Mesendoderm (in vitro differentiated cells): ENCODE measurements around the gene ARRB1.

Experiments
- DNase-seq: peaks from one replicate; pipeline ENCODE4 v3.0.0; 2013
- H2AK5ac ChIP-seq: 2 replicates; pipeline ENCODE4 v1.6.1; 2013; ENCODE audit warnings: low read length, inconsistent platforms
- H2BK120ac ChIP-seq: 2 replicates; pipeline ENCODE4 v1.6.1; 2013; ENCODE audit warnings: low read depth, mild to moderate bottlenecking, low read length, moderate library complexity, mixed read lengths
- H2BK15ac ChIP-seq: replicated peaks from 2 replicates; pipeline ENCODE4 v1.6.1; 2013; ENCODE audit warnings: low read depth, mild to moderate bottlenecking, moderate library complexity
- H2BK5ac ChIP-seq: 2 replicates; pipeline ENCODE4 v1.6.1; 2013; ENCODE audit warnings: low read length, inconsistent platforms
- H3K18ac ChIP-seq: 2 replicates; pipeline ENCODE4 v1.6.1; 2013; ENCODE audit warnings: mild to moderate bottlenecking, low read length, mixed read lengths
- H3K23ac ChIP-seq: one replicate; pipeline ENCODE4 v1.6.1; 2013; ENCODE audit warnings: low read length
- H3K27ac ChIP-seq: 2 replicates; pipeline ENCODE4 v1.5.1; 2013; ENCODE audit warnings: low read depth, mild to moderate bottlenecking, inconsistent platforms, low read length, moderate library complexity
- H3K27me3 ChIP-seq: 2 replicates; pipeline ENCODE4 v1.6.1; 2013; ENCODE audit warnings: low read length, control low read depth, mild to moderate bottlenecking, inconsistent platforms; ENCODE audit not compliant: insufficient read depth, poor library complexity
- H3K36me3 ChIP-seq: 2 replicates; pipeline ENCODE4 v1.6.1; 2013; ENCODE audit warnings: low read length, inconsistent platforms; ENCODE audit not compliant: control insufficient read depth, insufficient read depth
- H3K4ac ChIP-seq: one replicate; pipeline ENCODE4 v1.6.1; 2013; ENCODE audit warnings: low read depth, mild to moderate bottlenecking, low read length, moderate library complexity
- H3K4me1 ChIP-seq: 2 replicates; pipeline ENCODE4 v1.6.1; 2013; ENCODE audit warnings: low read depth, low read length, inconsistent platforms; ENCODE audit not compliant: control insufficient read depth
- H3K4me2 ChIP-seq: 2 replicates; pipeline ENCODE4 v1.6.1; 2013; ENCODE audit warnings: low read length
- H3K4me3 ChIP-seq: 2 replicates; pipeline ENCODE4 v1.5.1; 2013; ENCODE audit warnings: mild to moderate bottlenecking, low read length
- H3K56ac ChIP-seq: one replicate; pipeline ENCODE4 v1.6.1; 2013; ENCODE audit warnings: low read length
- H3K79me1 ChIP-seq: 2 replicates; pipeline ENCODE4 v1.6.1; 2013; ENCODE audit warnings: low read length, inconsistent platforms
- H3K79me2 ChIP-seq: 2 replicates; pipeline ENCODE4 v1.6.1; 2013; ENCODE audit warnings: mild to moderate bottlenecking, low read length; ENCODE audit not compliant: control insufficient read depth, insufficient read depth
- H3K9ac ChIP-seq: 2 replicates; pipeline ENCODE4 v1.6.1; 2013; ENCODE audit warnings: low read length, inconsistent platforms
- H4K5ac ChIP-seq: one replicate; pipeline ENCODE4 v1.6.1; 2013; ENCODE audit warnings: low read length
- H4K8ac ChIP-seq: one replicate; pipeline ENCODE4 v1.6.1; 2013; ENCODE audit warnings: low read depth, mild to moderate bottlenecking, control low read depth, low read length, moderate library complexity
- WGBS: extraction: QIAGEN DNeasy Blood & Tissue Kit; methylation state at CpG from one replicate; pipeline ENCODE4 v1.1.7; 2013; ENCODE audit warnings: low lambda C conversion rate, missing lambda C conversion rate; ENCODE audit not compliant: insufficient coverage; ENCODE audit errors: extremely low coverage; 5-methylcytosine and 5-hydroxymethylcytosine counted together

ARRB1 gene

DNA sequence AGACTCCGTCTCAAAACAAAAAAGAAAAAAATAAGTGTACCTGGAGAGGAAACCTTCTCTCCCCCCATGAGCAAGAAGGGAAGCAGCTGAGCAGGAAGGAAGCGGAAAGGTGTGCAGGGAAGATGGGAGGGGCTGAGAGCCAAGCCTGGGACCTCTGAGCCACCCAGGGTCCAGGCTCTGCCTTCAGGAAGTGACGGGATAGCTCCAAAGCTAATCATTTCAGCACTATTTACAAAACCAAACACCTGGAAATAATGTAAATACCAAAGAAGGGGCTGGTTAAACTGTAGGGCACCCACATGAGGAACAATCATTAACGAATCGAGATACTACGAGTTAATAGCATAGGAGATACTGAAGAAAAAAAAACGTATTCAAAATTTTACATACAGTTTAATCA is 27.9 kb downstream of the ARRB1 start:
- Histone ChIP-seq H3K9ac (no peak overlapping the region), H4K5ac (no peak overlapping the region), H2BK15ac (no peak overlapping the region), H3K79me2 (peaks cover 37% of the 10 kb centered on the region), H3K36me3 (no peaks in the 10 kb centered on the region), H2BK120ac (no peak overlapping the region), H3K23ac (no peak overlapping the region), H2BK5ac (no peak overlapping the region), H3K79me1 (peaks cover 21% of the 10 kb centered on the region), H3K27ac (no peak overlapping the region), H3K4me3 (no peak overlapping the region), H3K56ac (peak overlapping the region; percentile 63), H4K8ac (no peak overlapping the region), H3K27me3 (no peaks in the 10 kb centered on the region), H3K4ac (no peak overlapping the region), H2AK5ac (no peak overlapping the region), H3K18ac (no peak overlapping the region), H3K4me1 (peaks cover 14% of the 10 kb centered on the region), H3K4me2 (no peak overlapping the region)
- WGBS, result no CpG with 5 or more reads among the region's 7 CpGs
- DNase-seq, result peak; percentile 31

DNA sequence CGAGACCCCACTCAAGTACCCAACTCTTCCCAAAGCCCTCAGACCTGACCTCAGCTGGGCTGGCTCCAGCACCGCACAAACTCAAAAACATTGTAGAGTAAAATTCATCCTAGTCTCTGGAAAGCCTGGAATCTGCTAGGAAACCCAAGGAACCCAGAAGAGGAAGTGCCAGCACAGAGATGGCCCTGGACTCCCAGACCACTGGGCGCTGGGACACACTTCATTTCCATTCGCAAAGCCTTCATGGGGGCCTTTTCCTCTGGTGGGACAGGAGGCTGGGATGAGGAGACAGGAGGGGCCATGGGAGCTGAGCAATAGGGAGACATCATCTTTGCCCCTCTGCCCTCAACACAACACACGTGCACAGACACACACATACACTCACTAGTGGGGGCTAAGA is 30.8 kb downstream of the ARRB1 start:
- WGBS, result no CpG with 5 or more reads among the region's 5 CpGs
- Histone ChIP-seq H3K4me1 (peaks cover 18% of the 10 kb centered on the region), H2BK15ac (no peak overlapping the region), H3K18ac (peak overlapping the region; percentile 6), H3K4ac (no peak overlapping the region), H3K4me2 (no peak overlapping the region), H4K5ac (no peak overlapping the region), H3K79me1 (peaks cover 20% of the 10 kb centered on the region), H3K79me2 (peaks cover 35% of the 10 kb centered on the region), H4K8ac (no peak overlapping the region), H2BK120ac (no peak overlapping the region), H3K23ac (no peak overlapping the region), H3K4me3 (no peak overlapping the region), H3K27ac (no peak overlapping the region), H3K9ac (no peak overlapping the region), H3K36me3 (no peaks in the 10 kb centered on the region), H3K27me3 (no peaks in the 10 kb centered on the region), H3K56ac (no peak overlapping the region), H2AK5ac (no peak overlapping the region), H2BK5ac (no peak overlapping the region)
- no peak for DNase-seq

DNA sequence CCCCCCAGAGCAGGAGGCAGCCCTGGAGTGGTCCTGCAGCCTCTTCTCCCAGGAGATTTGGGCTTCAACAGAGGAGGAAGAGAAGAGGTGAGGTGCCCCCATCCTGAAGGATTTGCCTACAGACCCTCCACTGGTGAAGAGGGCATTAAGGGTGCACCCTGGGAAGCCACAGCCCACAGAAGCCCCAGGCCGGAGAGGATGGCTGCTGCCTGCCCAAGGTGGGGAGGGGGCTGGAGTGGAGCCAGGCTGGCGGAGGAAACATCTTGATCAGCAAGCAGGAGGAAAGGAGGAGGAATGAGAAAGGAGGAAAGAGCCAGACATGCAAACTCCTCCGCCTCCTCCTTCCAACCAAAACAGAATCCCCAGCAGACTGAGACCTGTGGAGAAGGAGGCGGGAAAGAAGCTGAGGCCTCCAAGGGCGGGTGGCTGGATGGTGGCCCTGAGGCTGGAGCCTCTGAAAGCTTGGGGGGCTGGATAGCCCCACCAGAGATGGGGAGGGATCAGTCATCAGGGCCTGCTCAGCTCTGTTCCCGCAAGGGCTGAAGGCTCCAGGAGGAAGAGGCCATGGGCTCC is 31.3 kb downstream of the ARRB1 start:
- WGBS, result no CpG with 5 or more reads among the region's 6 CpGs
- H3K4ac ChIP-seq, result no peak overlapping the region
- peak overlapping the region; percentile 67 for H3K56ac ChIP-seq
- peaks cover 22% of the 10 kb centered on the region for H3K79me1 ChIP-seq
- H2BK15ac ChIP-seq, result no peak overlapping the region
- no peak overlapping the region for H3K23ac ChIP-seq
- H3K9ac ChIP-seq, result no peak overlapping the region
- H3K4me1 ChIP-seq, result peaks cover 18% of the 10 kb centered on the region
- H4K5ac ChIP-seq, result no peak overlapping the region
- peak overlapping the region; percentile 6 for H3K18ac ChIP-seq
- H2BK120ac ChIP-seq, result no peak overlapping the region
- H3K27me3 ChIP-seq, result no peaks in the 10 kb centered on the region
- DNase-seq, result no peak
- H2BK5ac ChIP-seq, result no peak overlapping the region
- H3K36me3 ChIP-seq, result no peaks in the 10 kb centered on the region
- no peak overlapping the region for H3K4me2 ChIP-seq
- H3K27ac ChIP-seq, result no peak overlapping the region
- no peak overlapping the region for H3K4me3 ChIP-seq
- H4K8ac ChIP-seq, result no peak overlapping the region
- no peak overlapping the region for H2AK5ac ChIP-seq
- H3K79me2 ChIP-seq, result peaks cover 35% of the 10 kb centered on the region

DNA sequence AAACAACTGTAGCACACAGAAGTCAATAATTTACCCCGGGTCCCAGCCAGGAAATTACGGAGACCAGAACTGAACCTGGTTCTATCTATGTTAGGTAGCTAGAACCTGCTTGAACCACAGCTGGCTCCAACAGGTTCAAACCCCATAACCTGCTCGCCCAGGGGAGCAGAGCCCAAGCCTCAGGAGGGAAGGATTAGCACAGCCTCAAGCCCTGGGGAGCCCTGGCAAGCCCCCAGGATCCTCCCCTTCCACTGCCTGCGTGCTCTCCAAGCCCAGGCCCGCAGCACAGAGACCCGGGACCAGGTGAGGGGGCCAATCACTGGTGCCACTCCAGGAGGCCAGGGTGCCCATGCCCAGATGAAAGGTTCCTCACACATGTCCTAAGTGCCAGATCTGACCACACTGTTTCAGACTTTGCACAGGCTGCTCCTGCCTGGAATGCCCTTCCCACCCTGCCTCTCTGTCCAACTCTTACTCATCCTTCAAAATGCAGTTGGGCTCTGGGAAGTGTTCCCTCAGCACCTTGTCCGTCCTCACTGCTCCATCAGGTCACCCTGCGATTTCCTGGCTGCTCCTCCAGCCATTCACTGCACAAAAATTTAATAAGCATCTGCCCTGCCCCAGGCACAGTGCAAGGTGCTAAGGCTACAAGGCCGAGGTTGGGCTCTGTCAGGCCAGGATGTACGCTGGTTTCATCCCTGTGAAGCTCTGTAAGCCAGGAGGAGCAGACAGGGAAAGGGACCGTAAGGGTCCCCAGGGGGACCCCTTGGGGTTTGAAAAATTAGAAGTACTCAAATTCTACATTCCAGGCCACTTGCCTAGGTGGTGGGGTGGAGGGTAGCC is 32.2 kb downstream of the ARRB1 start:
- Histone ChIP-seq H3K4ac (no peak overlapping the region), H2BK5ac (no peak overlapping the region), H2BK120ac (no peak overlapping the region), H3K27ac (no peak overlapping the region), H3K18ac (peak overlapping the region; percentile 9), H3K27me3 (no peaks in the 10 kb centered on the region), H3K4me2 (no peak overlapping the region), H3K79me2 (peaks cover 31% of the 10 kb centered on the region), H3K56ac (peak overlapping the region; percentile 22), H3K79me1 (peaks cover 20% of the 10 kb centered on the region), H3K4me1 (peaks cover 17% of the 10 kb centered on the region), H4K8ac (no peak overlapping the region), H3K4me3 (no peak overlapping the region), H3K9ac (peak overlapping the region; percentile 4), H3K36me3 (no peaks in the 10 kb centered on the region), H2BK15ac (no peak overlapping the region), H3K23ac (no peak overlapping the region), H2AK5ac (no peak overlapping the region), H4K5ac (no peak overlapping the region)
- no peak for DNase-seq
- no CpG with 5 or more reads among the region's 11 CpGs for WGBS

DNA sequence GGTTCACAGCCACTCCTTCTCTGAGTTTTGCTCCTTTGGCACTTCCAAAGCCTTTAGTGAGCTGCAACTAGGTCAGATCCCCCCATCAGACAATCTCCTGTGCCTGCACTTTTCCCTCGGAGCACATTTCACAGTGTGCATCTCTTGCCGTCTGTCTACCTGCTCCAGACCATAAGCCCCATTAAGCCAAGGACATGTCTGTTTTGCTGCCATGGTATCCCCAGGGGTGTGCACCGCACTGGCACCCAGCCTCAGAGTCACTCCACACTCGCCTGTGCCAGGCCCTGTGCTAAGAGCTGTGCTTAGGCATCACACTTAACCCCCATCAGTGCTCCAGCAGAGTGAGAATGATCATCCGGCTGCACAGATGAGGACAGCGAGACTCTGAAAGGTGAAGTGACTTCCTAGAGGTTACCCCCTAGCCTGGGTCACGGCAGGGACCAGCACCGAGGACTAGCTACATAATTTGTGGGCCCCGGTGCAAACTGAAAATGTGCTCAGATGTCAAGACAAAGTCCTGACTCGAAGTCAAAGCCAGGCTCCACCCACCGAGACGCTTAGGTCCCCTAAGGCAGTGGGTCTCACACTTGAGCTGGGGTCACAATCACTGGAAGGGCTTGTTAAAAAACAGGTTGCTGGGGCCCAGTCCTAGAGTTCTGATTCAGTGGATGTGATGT is 33.9 kb downstream of the ARRB1 start:
- Histone ChIP-seq H2BK5ac (peak overlapping the region; percentile 25), H3K4me3 (no peak overlapping the region), H3K56ac (peak overlapping the region; percentile 19), H2AK5ac (no peak overlapping the region), H3K4ac (no peak overlapping the region), H2BK120ac (no peak overlapping the region), H4K5ac (no peak overlapping the region), H3K4me2 (no peak overlapping the region), H3K79me2 (peaks cover 25% of the 10 kb centered on the region), H3K9ac (peak overlapping the region; percentile 47), H3K79me1 (peaks cover 20% of the 10 kb centered on the region), H3K23ac (peak overlapping the region; percentile 83), H3K27ac (peak overlapping the region; percentile 1), H3K18ac (no peak overlapping the region), H3K36me3 (no peaks in the 10 kb centered on the region), H3K27me3 (no peaks in the 10 kb centered on the region), H2BK15ac (no peak overlapping the region), H3K4me1 (peaks cover 15% of the 10 kb centered on the region), H4K8ac (no peak overlapping the region)
- peak; percentile 56 for DNase-seq
- no CpG with 5 or more reads among the region's 12 CpGs for WGBS
